Upper lobe of right lung (tissue), 1 donor: ENCODE results near the gene CRIP3. TPM values are rescaled to one million over a fixed set of nuclear protein-coding genes. Genes with fewer than 3 reads are reported as not detected.

Experiments
- ATAC-seq: fragments of 200-7000 bp; cut with Tn5 transposase; one replicate; pipeline ENCODE4 v1.9.1; 2020; ENCODE audit warnings: mild to moderate bottlenecking, moderate library complexity
- DNase-seq: peaks from one replicate; pipeline ENCODE4 v3.0.0-alpha.2; 2020
- H3K27ac ChIP-seq: fragments of 200-600 bp; one replicate; pipeline ENCODE4 v1.8.0; 2022
- H3K27me3 ChIP-seq: fragments of 200-600 bp; one replicate; pipeline ENCODE4 v1.8.0; 2022; ENCODE audit warnings: mild to moderate bottlenecking
- H3K36me3 ChIP-seq: fragments of 200-600 bp; one replicate; pipeline ENCODE4 v1.8.0; 2022
- H3K4me1 ChIP-seq: fragments of 200-600 bp; one replicate; pipeline ENCODE4 v1.8.0; 2022
- H3K4me3 ChIP-seq: fragments of 200-600 bp; one replicate; pipeline ENCODE4 v1.8.0; 2022; ENCODE audit warnings: mild to moderate bottlenecking
- H3K9me3 ChIP-seq: fragments of 200-600 bp; one replicate; pipeline ENCODE4 v1.8.0; 2022
- intact Hi-C: fragments of 100-400 bp; cut with DNase I; formaldehyde crosslinking; loops from one replicate; pipeline ENCODE4 v1.11.0; 2022
- total RNA-seq: library from RNA; stranded (reverse); fragmentation: NEBNext Ultra II Directional; extraction: Animal tissue kit (Norgen Biotek cat#: 25700); gene quantifications from one replicate; pipeline ENCODE4 v1.2.1, GENCODE V29; 2021
- TF ChIP-seq, protein P1 (sequence below): fragments of 200-600 bp; IDR thresholded peaks from one replicate; pipeline ENCODE4 v1.8.0; 2022; ENCODE audit warnings: antibody characterized with exemption
- donor health status: DM: no; HTN: yes; CAD: no; lungs with severe emphysema.

The CRIP3 gene
- total RNA-seq, 1 donor from 2014 or later: 0.90 TPM

DNA sequence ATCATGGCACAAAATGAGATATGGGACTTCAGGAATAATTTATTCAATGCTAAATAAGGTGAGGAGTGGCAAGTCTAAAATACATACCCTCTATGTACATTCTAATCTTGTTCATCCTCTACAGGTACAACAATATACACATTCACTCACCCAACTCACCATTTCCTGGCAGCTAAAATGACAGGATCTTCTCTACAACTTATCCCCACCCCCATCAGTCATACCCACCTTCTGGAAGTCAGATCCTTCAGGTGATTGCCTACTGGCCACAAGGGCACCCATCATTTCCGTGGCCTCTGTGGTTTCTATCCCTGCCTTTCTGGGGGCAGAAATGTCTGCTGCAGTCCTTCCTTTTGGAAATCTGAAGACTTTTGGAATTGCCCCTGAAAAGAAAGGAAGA lies 22.8 kb upstream of the CRIP3 start:
- ATAC-seq (no peak), DNase-seq (no peak)
- no peaks in the 10 kb centered on the region for H3K4me1 ChIP-seq
- TF ChIP-seq, protein P1, sequence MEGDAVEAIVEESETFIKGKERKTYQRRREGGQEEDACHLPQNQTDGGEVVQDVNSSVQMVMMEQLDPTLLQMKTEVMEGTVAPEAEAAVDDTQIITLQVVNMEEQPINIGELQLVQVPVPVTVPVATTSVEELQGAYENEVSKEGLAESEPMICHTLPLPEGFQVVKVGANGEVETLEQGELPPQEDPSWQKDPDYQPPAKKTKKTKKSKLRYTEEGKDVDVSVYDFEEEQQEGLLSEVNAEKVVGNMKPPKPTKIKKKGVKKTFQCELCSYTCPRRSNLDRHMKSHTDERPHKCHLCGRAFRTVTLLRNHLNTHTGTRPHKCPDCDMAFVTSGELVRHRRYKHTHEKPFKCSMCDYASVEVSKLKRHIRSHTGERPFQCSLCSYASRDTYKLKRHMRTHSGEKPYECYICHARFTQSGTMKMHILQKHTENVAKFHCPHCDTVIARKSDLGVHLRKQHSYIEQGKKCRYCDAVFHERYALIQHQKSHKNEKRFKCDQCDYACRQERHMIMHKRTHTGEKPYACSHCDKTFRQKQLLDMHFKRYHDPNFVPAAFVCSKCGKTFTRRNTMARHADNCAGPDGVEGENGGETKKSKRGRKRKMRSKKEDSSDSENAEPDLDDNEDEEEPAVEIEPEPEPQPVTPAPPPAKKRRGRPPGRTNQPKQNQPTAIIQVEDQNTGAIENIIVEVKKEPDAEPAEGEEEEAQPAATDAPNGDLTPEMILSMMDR: no peak
- H3K36me3 ChIP-seq: no peaks in the 10 kb centered on the region
- intact Hi-C loops: no loop called here
- H3K27ac ChIP-seq: no peak overlapping the region
- no peaks in the 10 kb centered on the region for H3K27me3 ChIP-seq
- H3K9me3 ChIP-seq: no peaks in the 10 kb centered on the region
- H3K4me3 ChIP-seq: no peak overlapping the region

DNA sequence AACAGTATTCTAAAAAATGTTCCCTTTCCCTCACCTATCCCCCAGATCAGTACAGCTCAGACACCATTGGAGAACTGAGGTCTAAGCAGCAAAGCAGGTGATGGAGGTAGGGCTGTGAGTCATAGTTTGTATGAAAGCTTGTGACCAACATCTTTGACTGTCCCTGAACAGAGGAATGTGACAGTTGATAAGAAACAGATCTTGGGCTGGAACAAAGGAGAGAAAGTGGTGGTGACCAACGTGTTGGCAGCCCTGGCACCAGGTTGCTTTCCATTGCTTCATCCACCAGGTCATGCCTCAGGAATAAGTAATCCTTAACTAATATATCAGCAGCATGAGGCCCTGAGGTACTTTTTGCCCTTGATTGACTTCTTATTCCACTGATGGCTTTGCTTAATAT lies 19.9 kb upstream of the CRIP3 start:
- ATAC-seq (no peak), DNase-seq (no peak)
- no peak overlapping the region for H3K4me3 ChIP-seq
- H3K36me3 ChIP-seq: no peaks in the 10 kb centered on the region
- H3K4me1 ChIP-seq: no peaks in the 10 kb centered on the region
- intact Hi-C loops: no loop called here
- no peaks in the 10 kb centered on the region for H3K9me3 ChIP-seq
- no peak overlapping the region for H3K27ac ChIP-seq
- H3K27me3 ChIP-seq: no peaks in the 10 kb centered on the region
- TF ChIP-seq, protein P1: no peak

DNA sequence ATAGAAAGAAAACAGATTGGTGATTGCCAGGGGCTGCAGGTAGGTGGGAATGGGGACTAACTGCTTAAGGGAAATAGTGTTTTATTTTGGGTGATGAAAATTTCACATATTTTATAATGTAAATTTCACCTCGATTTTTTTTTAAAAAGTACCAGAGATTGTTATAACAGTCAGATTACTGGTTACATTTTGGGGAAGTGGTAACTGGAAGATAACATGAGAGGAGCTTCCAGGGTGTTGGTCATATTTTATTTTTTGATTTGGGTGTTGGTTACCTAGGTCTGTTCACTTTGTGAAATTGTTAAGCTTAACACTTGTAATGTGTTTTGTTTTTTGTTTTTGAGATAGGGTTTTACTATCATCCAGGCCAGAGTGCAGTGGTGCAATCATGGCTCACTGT lies 17.2 kb upstream of the CRIP3 start:
- ATAC-seq (no peak), DNase-seq (no peak)
- no peaks in the 10 kb centered on the region for H3K9me3 ChIP-seq
- H3K27me3 ChIP-seq: no peaks in the 10 kb centered on the region
- intact Hi-C loops: no loop called here
- H3K36me3 ChIP-seq: no peaks in the 10 kb centered on the region
- no peaks in the 10 kb centered on the region for H3K4me1 ChIP-seq
- H3K4me3 ChIP-seq: no peak overlapping the region
- TF ChIP-seq, protein P1: no peak
- no peak overlapping the region for H3K27ac ChIP-seq

GRCh38 chr6:43318011-43318410 lies 9.4 kb upstream of the CRIP3 start:
- Histone ChIP-seq H3K4me3 (no peak overlapping the region), H3K9me3 (no peaks in the 10 kb centered on the region), H3K27me3 (no peaks in the 10 kb centered on the region), H3K27ac (no peak overlapping the region), H3K4me1 (peaks cover 2% of the 10 kb centered on the region), H3K36me3 (no peaks in the 10 kb centered on the region)
- TF ChIP-seq, protein P1: no peak
- no peak for ATAC-seq
- no peak for DNase-seq
- intact Hi-C loops: no loop called here

- Histone ChIP-seq H3K4me3 (no peak overlapping the region), H3K27ac (no peak overlapping the region), H3K9me3 (no peaks in the 10 kb centered on the region), H3K4me1 (peaks cover 7% of the 10 kb centered on the region), H3K36me3 (no peaks in the 10 kb centered on the region), H3K27me3 (no peaks in the 10 kb centered on the region)
- DNase-seq (no peak), ATAC-seq (no peak)
- TF ChIP-seq, protein P1: no peak
- intact Hi-C loops: no loop called here
Measured at GRCh38 chr6:43313813-43314212, 5.2 kb upstream of the CRIP3 start.

DNA sequence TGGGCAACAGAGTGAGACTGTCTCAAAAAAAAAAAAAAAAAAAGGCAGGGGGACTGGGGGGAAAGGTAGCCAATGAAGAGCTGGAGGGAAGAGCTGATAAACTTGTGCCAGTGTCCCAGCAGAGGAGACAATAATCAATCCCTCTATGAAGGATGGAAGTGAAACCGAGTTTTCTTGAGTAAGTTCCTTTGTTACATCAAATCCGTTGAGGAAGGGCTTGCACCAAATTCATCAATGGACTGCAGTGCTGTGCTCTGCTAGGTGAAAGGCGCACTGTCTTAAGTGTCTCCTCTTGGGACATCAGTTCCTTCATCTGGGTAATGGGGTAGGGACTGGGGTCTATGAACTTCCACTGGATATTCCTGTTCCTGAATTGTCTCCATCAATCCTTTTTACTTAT lies 3.0 kb upstream of the CRIP3 start:
- Histone ChIP-seq H3K27me3 (no peaks in the 10 kb centered on the region), H3K4me1 (peaks cover 15% of the 10 kb centered on the region), H3K4me3 (no peak overlapping the region), H3K9me3 (no peaks in the 10 kb centered on the region), H3K36me3 (no peaks in the 10 kb centered on the region), H3K27ac (no peak overlapping the region)
- DNase-seq (no peak), ATAC-seq (peak; percentile 27)
- intact Hi-C loops: no loop called here
- TF ChIP-seq, protein P1: no peak
